Neural cell (in vitro differentiated cells): ENCODE data around the gene PSMA8.

ENCODE experiments used
- CTCF ChIP-seq: fragments of 450-650 bp; IDR thresholded peaks from 2 replicates; pipeline ENCODE4 v1.5.1; 2014; ENCODE audit warnings: antibody characterized with exemption, mild to moderate bottlenecking, moderate library complexity; ENCODE audit not compliant: poor library complexity, severe bottlenecking
- EZH2 ChIP-seq: fragments of 200-600, 300-800 bp; shearing (Covaris generic), sonication (generic); IDR thresholded peaks from 2 replicates; pipeline ENCODE4 v1.6.1; 2014; ENCODE audit warnings: antibody characterized with exemption, low read length, borderline replicate concordance, mild to moderate bottlenecking; ENCODE audit not compliant: insufficient read depth, poor library complexity, severe bottlenecking
- MXI1 ChIP-seq: fragments of 450-650 bp; conservative IDR thresholded peaks from 2 replicates; pipeline ENCODE4 v1.6.1; 2014; ENCODE audit warnings: antibody characterized with exemption, mild to moderate bottlenecking; ENCODE audit not compliant: poor library complexity, severe bottlenecking
- POLR2AphosphoS5 ChIP-seq: IDR thresholded peaks from 2 replicates; pipeline ENCODE4 v1.6.1; 2012
- RAD21 ChIP-seq: fragments of 450-650 bp; conservative IDR thresholded peaks from 2 replicates; pipeline ENCODE4 v1.6.1; 2014; ENCODE audit warnings: antibody characterized with exemption, mild to moderate bottlenecking, moderate library complexity
- TF ChIP-seq, protein P1 (sequence below): IDR thresholded peaks from 2 replicates; pipeline ENCODE4 v1.6.1; 2012; ENCODE audit warnings: borderline replicate concordance

GRCh38 chr18:26134107-26134506 is 438 bp downstream of the PSMA8 start:
- no peak for TF ChIP-seq CTCF
- no peak for TF ChIP-seq EZH2
- TF ChIP-seq RAD21, result no peak
- TF ChIP-seq, protein P1, sequence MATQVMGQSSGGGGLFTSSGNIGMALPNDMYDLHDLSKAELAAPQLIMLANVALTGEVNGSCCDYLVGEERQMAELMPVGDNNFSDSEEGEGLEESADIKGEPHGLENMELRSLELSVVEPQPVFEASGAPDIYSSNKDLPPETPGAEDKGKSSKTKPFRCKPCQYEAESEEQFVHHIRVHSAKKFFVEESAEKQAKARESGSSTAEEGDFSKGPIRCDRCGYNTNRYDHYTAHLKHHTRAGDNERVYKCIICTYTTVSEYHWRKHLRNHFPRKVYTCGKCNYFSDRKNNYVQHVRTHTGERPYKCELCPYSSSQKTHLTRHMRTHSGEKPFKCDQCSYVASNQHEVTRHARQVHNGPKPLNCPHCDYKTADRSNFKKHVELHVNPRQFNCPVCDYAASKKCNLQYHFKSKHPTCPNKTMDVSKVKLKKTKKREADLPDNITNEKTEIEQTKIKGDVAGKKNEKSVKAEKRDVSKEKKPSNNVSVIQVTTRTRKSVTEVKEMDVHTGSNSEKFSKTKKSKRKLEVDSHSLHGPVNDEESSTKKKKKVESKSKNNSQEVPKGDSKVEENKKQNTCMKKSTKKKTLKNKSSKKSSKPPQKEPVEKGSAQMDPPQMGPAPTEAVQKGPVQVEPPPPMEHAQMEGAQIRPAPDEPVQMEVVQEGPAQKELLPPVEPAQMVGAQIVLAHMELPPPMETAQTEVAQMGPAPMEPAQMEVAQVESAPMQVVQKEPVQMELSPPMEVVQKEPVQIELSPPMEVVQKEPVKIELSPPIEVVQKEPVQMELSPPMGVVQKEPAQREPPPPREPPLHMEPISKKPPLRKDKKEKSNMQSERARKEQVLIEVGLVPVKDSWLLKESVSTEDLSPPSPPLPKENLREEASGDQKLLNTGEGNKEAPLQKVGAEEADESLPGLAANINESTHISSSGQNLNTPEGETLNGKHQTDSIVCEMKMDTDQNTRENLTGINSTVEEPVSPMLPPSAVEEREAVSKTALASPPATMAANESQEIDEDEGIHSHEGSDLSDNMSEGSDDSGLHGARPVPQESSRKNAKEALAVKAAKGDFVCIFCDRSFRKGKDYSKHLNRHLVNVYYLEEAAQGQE, result no peak
- no peak for TF ChIP-seq POLR2AphosphoS5
- TF ChIP-seq MXI1, result no peak
